HG02970 (cell line): ENCODE results near the gene CRK.
A peak's percentile ranks its signal among the peaks of the same experiment; 100 is the strongest.

ENCODE experiments used
- ATAC-seq: cut with Tn5 transposase; IDR thresholded peaks from one replicate; pipeline ENCODE4 v1.9.1; 2021; ENCODE audit warnings: mild to moderate bottlenecking, moderate library complexity, moderate number of reproducible peaks; ENCODE audit not compliant: unreplicated experiment, low FRiP score

The CRK gene

DNA sequence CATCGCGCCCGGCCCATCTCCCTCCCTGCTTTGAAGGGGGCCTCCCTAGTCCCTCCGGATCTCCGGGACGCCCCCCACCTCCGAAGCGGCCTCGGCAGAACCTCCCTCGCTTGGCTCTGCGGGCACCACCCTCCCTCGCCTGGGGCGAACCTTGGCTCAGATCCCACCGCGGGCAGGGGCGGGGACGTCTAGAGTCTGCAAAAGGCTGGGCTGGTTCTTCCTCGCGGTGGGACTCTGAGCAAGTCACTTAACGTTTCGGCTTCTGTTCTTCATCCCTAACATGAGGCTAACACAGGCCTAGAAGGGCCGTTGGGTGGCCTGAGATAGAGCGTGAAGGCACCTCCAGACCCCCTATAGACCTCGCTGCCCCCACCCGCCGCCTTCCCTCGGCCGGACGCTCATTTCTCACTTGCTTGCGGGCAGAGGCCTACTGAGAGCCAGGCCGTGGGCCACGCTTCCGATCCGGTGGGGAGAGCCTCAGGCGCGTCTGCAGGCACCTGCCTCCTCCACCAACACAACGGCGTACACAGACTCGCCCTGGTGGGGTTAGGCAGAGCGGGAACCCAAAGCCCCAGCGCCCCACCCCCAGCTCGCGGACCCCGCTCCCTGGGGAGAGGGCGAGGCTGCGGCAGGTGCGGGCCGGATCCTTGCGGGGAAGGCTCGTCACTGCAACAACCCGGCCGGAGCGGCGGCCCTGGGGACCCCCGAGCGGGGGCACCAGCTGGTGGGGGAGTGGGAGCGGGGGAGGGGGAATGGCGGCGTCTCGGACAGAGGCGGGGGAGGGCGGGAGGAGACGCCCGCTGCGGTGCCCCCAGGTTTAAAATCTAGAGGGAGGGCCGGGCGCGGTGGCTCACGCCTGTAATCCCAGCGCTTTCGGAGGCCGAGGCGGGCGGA, 31.0 kb upstream of the CRK start:
- no peak for ATAC-seq

DNA sequence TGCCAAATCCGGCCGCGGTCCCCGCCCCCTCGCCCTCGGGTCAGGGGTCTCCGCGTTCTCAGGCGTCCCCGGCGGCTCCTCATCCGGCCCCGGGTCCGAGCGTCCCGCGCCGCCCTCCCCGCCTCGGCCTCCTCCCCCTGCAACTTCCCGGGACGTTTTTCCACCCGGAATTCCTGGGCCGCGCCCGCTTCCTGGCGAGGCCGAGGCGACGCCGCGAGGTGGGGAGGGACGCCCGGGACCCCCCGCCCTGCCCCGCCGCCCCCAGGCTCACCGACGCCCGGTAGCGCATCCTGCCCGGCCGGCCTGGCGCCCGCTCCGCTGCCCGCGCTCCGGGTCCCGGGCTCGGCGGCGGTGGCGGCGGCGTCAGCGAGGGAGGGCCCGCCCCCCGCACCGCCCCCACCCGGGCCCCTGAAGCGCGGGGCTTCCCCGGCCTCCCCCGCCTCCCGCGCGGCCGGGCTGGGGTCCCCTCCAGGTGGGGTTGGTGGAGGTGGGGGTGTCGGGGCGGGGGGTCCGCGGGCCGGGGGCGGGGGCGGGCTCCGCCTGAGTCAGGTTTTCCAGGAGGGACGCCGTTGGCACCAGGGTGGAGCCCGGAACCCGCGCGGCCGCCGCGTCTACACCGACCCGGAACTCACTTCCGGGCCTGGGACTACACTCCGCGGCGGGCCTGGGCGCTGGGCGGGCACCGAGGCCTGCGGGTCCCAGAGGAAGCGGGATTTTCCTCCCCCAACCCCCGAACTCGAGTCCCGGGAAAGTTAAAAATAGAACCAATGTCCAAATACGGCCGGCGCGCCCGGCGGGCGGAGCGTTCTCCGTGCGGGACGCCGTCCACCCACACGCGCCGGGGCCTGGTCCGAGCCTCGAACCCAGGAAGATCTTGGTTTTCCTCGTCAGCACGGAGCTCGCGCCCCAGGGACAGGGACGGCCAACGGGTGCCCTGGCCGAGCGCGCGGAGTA, 29.7 kb upstream of the CRK start:
- ATAC-seq = peak; percentile 30

DNA sequence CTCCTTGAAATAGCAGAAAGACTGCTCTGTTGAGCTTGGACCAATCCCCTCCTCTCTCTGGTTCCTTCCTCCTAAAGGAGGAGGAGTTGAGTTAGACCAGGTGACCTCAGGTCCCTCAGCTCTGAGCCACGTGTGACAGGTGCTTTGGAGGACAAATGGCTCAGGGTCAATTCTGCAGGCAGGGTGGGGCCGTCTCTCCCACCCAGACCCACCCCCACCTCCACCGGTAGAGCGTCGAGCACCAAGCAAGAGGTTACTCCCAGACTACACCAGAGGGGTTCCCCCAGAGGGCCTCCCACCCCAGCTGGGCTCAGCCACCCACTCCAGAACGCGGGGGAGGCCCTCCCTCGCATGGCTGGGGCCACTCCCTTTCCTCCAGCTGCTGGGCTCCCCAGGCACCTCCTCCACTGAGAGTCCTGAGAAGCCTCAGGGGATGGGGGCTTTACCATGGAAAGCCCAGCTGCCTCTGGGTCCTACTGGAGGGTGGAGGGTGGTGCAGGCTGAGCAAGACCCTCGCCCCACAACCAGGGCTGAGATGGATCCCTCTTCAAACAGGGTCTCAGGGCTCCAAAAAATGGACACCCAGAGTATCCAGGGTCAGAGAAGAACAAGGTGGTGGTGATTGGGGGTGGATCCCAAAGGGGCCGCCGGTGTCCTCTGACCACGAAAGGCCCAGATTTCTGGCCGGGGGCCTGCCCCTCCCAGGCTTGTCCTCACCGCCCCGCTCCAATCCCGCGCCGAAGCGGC, 28.8 kb upstream of the CRK start:
- ATAC-seq = peak; percentile 26

DNA sequence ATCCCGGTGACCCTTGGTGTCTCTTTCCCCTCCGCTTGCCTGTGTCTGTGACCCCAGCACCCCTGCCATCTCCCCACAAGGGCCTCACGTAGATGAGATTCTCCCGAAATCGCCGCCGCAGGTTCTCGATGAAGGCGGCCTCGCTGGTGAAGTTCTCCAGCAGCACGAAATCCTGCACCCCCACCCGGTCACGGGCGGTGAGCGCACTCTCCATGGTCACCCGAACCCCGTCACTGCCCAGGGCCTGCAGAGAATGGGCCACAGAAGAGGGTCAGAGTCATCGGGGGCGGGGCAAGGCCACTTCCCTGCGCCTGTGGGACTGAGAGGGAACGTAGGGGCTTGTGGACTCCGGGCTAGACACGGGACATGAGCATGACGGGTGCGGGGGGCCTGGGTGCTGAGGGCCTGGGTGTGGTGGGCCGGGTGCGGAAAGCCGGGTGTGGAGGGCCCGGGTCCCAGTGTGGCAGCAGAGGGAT, 28.1 kb upstream of the CRK start:
- ATAC-seq = no peak

DNA sequence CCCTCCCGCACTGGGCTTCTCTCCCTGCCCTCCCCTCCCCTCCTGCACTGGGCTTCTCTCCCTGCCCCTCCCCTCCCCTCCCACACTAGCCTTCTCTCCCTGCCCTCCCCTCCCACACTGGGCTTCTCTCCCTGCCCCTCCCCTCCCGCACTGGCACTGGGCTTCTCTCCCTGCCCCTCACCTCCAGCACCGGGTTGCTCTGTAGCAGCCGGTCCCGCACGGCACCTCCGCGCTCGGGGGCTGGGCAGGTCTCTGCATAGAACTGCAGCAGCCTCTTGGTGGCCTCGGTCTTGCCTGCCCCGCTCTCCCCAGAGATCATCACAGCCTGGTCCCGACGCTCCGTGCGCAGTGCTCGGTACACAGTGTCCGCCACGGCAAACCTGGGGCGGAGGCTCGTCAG, 26.6 kb upstream of the CRK start:
- no peak for ATAC-seq

DNA sequence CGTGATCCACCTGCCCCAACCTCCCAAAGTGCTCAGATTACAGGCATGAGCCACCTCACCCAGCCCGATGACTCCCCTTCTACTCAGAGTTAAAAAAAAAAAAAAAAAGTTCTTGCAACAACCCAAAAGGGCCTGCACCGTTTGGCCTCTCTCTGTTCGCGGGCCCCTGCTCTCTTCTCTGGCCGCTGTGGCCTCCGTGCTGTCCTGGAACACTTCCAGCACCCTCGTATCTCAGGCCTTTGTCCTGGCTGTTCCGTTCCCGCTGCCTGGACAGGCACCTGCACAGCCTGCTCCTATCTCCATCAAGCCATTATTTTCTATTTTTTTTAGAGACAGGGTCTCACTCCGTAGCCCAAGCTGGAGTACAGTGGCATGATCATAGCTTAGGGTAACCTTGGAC, 25.7 kb upstream of the CRK start:
- no peak for ATAC-seq

DNA sequence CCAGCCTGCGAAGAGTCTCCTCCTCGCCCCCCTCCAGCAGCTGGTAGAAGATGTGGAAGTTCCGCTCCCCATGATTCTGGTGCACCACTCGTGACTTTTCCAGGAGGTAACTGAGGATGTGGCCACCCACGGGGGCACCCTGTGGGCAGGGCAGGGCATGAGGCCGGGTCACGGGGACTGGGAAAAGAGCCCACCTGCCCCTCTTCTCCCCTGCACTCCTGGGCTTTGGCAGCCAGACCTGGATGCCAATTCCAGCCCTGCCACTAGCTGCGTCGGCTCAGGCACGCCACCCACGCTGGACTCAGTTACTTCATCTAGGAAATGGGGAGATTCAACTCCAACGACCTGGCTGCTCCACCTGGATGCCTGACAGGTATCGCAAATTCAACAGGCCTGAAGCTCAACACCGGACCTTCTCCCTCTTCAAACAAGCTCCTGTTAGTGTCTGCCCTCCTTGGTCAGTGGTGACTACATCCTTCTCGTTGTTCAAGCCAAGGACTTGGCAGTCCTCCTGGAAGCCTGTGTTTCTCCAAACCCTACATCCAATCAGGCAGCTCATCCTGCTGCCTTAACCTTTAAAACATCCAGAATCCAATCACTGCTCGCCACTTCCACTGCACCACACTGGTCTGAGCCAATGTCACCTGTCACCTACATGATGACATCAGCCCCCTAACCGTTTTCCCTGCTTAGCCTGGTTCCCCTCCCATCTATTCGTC, 24.9 kb upstream of the CRK start:
- no peak for ATAC-seq

DNA sequence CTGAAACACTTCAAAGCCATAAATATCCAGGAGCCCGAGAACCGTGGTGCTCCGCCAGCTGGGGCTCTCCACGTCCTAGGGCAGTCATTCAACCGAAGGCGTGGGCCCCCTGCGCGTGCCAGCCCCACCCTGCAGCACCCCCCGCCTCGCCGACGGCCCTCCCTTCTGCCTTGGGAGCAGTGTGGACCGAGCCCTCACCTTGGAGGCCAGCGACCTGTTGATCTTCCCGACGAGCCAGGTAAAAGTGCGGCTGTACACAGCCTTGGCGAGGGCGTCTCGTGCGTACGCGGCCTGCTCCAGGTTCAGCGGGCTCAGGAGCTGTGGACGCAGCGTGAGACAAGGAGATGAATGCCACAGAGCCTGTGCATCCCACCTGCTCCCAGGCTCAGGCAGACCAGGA, 22.4 kb upstream of the CRK start:
- no peak for ATAC-seq

DNA sequence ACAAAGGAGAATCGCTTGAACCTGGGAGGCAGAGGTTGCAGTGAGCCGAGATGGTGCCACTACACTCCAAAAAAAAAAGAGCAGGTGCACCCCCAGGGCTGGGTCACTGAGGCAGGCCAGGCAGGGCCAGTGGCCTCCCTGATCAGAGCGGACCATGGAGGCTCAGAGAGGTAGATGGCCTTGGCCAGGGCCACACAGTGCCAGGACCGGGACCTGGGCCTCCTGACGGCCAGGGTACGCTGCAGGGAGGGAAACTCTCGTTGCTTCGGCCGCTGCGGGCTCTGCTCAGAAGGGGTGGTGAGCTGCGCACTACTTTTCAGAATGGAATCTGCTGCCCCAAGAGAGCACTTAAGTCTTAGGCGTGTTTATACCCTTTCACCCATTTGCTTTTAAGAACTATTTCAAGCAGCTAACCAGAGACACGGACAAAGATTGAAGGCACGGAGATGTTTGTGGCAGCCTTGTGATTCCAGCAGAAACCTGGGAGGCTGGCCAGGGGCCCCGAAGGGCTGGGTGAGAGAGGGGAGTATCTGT, 19.4 kb upstream of the CRK start:
- no peak for ATAC-seq

DNA sequence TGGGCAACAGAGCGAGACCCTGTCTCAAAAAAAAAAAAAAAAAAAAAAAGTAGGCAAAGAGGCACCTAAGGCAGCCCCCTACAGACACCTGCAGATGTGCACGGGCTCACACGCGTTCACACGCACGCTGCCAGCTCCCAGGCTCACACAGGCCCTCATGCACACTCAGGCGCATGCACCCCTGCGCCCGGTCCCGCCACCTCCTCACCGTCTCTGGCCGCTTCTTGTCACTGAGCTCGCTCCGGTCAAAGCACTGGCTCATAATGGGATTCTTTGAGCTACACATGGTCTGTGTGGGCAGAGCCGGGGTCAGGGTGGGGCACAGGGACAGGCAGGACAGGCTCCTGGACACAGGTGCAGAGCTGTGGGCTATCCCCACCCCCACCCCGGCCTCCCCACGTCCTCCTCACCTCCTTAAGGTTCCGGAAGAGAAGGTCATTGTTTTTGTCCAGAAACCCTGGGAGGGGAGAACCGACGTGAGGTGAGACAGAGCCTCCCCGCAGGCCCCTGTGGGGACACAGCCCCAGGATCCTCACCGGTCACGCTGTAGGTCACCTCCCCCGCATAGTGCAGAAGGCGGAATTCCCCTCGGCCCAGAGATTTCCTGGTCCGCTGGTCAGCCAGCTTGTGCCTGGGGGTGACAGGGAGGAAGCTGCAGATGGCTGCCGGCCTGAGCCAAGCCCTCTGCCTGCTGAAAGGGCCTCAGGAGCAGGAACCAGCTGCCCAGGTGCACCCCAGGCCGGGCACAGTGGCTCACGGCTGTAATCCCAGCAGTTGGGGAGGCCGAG, 18.6 kb upstream of the CRK start:
- peak; percentile 55 for ATAC-seq

DNA sequence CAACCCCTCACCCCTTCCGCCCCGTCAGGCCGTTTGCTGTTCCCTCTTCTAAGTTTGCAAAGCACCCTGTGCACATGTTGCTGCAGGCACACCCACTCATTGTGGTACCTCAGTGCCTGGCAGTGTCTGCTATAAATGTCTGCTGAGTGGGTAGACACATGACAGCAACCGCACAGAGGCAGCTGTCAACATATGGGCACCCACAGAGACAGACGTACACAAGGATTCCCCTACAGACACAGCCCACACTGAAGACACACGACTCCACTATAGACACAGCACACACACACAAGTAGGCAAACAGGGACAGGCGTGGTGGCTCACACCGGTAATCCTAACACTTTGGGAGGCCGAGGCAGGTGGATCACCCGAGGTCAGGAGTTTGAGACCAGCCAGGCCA, 17.8 kb upstream of the CRK start:
- ATAC-seq = no peak

DNA sequence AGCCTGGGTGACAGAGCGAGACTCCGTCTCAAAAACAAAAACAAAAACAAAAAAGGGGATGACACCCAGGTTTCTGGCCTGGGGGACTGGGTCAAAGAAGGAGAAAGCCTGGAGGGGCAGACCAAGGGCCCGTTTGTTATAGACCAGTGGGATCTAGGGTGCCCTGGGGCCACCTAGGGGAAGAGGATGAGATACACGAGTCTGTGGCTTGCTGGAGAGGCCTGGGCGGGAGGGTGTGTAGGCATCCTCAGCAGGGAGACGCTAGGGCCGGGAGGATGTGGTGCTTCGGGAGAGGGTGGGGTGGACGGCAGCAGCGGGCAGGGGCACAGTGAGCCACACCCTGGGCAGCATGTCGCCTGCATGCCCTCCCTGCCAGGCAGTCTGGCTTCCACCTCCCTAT, 17.1 kb upstream of the CRK start:
- no peak for ATAC-seq

DNA sequence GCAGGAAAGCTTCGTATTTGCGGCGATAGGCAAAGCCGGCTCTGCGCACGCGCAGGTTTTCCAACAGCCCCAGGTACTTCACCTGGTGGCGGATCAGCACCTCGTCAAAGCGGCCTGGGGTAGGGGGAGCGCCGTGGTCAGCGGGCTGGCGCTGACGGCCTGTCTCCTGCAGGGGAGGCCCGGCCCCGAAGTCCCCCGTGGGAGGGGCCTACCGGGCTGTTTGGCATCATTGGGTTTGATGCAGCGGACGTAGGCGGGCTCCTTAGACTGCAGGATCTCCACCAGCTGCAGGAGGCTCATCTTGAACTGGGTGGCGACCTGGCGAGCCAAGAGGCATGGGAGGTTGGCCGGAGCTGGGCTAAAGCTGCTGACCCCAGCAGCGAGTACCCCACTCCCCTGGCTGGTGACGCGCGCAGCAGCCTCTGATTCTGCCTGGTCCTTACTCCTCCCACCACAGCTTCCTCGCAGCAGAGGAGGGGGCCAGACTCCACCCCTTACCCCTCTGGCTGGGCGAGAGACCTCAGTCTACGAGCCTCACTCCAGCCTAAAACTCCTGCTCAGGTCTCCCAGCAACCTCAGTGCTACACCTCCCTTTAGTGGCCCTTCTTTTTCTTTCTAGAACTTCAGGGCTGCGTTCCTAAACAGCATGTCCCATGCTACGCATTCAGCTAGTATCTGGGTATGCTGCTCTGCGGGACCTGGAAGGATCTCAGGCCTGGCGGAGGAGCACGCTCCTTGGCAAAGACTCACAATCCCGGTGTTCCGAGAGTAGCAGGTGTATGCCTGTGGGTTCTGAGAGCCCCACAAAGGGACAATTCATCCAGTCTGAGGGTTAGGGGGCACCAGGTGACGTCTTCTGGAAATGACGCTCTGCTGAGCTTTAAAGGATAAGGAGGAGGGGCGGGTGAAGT, 16.1 kb upstream of the CRK start:
- ATAC-seq = no peak

DNA sequence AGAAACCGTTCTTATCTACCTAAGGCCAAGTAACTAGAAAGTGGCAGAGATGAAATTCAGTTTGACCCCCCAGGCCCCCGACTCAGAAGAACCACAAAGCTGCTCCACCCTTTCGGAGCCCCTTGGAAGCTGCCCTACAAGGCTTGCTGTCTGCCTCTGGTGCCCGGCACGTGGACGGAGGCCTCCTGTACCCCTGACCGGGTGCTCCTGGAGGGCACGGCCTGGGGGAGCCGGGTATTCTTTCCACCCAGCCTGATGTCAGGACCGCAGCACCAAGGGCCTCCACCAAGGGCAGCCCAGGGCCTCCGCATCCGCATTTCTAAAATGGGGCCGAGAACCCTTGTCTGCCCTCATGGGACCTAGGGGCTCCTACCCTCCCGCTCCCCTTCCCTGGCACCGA, 15.5 kb upstream of the CRK start:
- ATAC-seq = no peak

DNA sequence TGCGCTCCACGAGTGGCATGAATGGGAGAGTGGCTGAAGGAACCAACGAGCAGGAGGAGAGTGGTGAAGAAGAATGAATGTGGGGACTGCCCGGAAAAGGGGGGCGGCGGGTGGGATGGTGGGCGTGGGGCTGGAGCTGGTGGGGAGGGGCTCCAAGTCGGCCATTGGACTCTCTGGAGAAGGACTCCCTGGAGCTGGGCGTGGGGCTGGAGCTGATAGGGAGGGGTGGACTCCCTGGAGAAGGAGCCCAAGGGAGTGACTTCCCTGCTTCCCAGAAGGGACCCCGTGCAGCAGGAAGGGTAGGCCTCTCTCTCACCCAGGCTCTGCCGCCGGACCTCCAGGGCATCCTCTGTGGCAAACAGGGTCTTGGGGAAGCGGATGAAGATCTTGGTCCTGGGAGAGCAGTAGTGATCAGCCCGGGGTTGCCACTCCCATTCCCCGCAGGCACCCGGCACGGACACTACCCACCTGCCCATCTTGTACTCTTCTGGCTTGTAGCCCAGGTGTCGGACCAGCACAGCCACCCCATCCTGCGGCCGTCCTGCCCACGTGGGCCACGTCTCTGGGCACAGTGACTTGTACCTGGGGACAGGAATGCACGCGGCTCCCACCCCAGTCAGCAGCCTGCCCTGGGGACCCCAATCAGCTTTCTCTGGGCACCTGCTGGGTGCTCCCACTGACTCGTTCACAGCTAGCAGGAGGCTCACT, 14.9 kb upstream of the CRK start:
- no peak for ATAC-seq

DNA sequence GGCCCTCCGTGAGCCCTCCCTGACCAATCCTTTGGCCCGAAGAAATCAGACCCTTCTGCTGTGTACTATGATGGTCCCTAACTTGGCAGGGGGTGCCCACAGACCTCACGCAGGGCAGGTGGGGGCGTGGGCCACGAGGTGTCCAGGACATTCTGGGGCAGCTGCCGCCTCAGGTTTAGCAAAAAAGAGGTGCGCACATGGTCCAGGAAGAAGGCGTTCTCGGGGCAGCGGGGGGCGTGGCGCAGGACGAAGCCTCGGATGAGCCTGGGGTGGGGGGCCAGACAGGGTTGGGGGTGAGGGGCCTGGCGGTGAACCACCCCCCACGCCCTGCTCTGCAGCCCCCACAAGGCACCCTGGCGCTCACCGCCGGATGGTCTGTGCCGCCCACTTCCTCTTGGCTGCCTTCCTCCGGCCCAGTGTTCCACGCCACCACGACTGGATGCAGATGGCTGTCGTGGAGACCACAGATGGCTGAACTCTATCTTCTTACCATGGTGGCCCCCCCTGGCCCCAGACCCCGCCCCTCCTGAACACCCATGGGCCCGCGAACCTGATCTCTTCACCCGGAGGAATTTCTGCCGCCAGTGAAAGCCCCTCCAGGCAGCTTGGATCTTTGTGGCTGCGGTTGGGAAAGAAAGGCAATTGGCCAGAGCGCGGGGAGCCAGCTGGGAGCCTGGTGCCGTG, 14.2 kb upstream of the CRK start:
- ATAC-seq = no peak
